Ovary (tissue), 9 donors: ENCODE data around the gene BRD7. TPM values are rescaled to one million over a fixed set of nuclear protein-coding genes. Genes with fewer than 3 reads are reported as not detected.

ENCODE experiments used
- DNase-seq, 5 donors: peaks; one replicate each; pipeline ENCODE4 v3.0.0-alpha.2; 2019 to 2020
- H3K27ac ChIP-seq, 2 donors: fragments of 200-600 bp; one replicate each; pipeline versions ENCODE4 v1.5.1 to v1.8.0; 2019 to 2022
- H3K27me3 ChIP-seq: fragments of 200-600 bp; one replicate; pipeline ENCODE4 v1.8.0; 2022
- H3K36me3 ChIP-seq: fragments of 200-600 bp; sonication (generic); one replicate; pipeline ENCODE4 v1.5.1; 2019
- H3K4me1 ChIP-seq: one replicate; pipeline ENCODE4 v1.8.1; 2013; ENCODE audit warnings: mild to moderate bottlenecking, moderate library complexity; ENCODE audit not compliant: insufficient read depth
- H3K4me3 ChIP-seq: fragments of 200-600 bp; sonication (generic); one replicate; pipeline ENCODE4 v1.5.1; 2017
- H3K9me3 ChIP-seq, 2 donors: fragments of 200-600 bp in 1 of 2; sonication (generic) in 1 of 2; one replicate each; pipeline versions ENCODE4 v1.5.1 to v1.8.1; 2013 to 2019; ENCODE audit warnings: mild to moderate bottlenecking in 1 of 2, moderate library complexity in 1 of 2
- EP300 ChIP-seq: sonication (generic); formaldehyde crosslinking; IDR thresholded peaks from one replicate; pipeline ENCODE4 v1.6.1; 2017; ENCODE audit warnings: antibody characterized with exemption
- POLR2A ChIP-seq: fragments of 450-650 bp; IDR thresholded peaks from one replicate; pipeline ENCODE4 v1.6.1; 2017; ENCODE audit warnings: antibody characterized with exemption, mild to moderate bottlenecking, moderate library complexity
- WGBS, 3 donors: extraction: QIAGEN DNeasy Blood & Tissue Kit in 1 of 3; methylation state at CpG; one replicate each; pipeline versions ENCODE4 v1.1.5 to v1.1.7; 2013 to 2017; 5-methylcytosine and 5-hydroxymethylcytosine counted together
- intact Hi-C, 4 donors: fragments of 100-400 bp; cut with DNase I; formaldehyde crosslinking; loops; one replicate each; pipeline versions ENCODE4 v1.11.0 to v1.15.1; 2022 to 2023
- microRNA-seq, 3 donors: library from miRNA; unstranded; fragments of <30 nt; microRNA quantifications; one replicate each; pipeline versions ENCODE4 to v1.2.0, GENCODE V29; 2019 to 2020
- polyA plus RNA-seq, 2 donors: library from polyadenylated mRNA; stranded (reverse); fragments of 200-250 nt in 1 of 2; fragments of 350-450 nt in 1 of 2; fragmentation: Illumina TruSeq in 1 of 2; extraction: RNeasy Lipid Tissue Mini Kit (QIAGEN cat#74804) in 1 of 2; gene quantifications; one replicate each; pipeline ENCODE4 v1.2.3, GENCODE V29; 2013 to 2014
- small RNA-seq: library from RNA; depleted of rRNA; stranded (forward); fragments of <200 nt; gene quantifications from one replicate; pipeline ENCODE3, GENCODE V24; 2016
- total RNA-seq, 7 donors: library from RNA; depleted of rRNA in 2 of 7; stranded (reverse); fragments of >200 nt in 2 of 7; fragmentation: NEBNext Ultra II Directional in 3 of 7; extraction: Animal tissue kit (Norgen Biotek cat#: 25700) in 3 of 7; gene quantifications; one replicate each; pipeline versions ENCODE4 v1.1.0 to v1.2.4, GENCODE V29; 2016 to 2023
- TF ChIP-seq, protein P1 (sequence below), 3 donors: fragments of 450-650 bp in 2 of 3; fragments of 200-600 bp in 1 of 3; IDR thresholded peaks; one replicate each; pipeline versions ENCODE4 v1.5.1 to v1.8.0; 2016 to 2022; ENCODE audit warnings: antibody characterized with exemption in 3 of 3, mild to moderate bottlenecking in 1 of 3
- donor health status: DM: no; HTN: no; CAD: no; lungs with moderate emphysema.
- donor health status: DM: no; HTN: no; CAD: no.
- donor health status: Bipolar disorder and iron deficiency.
- donor health status: DM: yes; HTN: yes; CAD: no.
- donor health status: DM: no; HTN: no; CAD: no.
- donor health status: DM: yes; HTN: yes; CAD: no.

BRD7 gene
- total and polyA plus RNA-seq, 9 donors = 30.0 to 75.1 (median 53.5) TPM

DNA sequence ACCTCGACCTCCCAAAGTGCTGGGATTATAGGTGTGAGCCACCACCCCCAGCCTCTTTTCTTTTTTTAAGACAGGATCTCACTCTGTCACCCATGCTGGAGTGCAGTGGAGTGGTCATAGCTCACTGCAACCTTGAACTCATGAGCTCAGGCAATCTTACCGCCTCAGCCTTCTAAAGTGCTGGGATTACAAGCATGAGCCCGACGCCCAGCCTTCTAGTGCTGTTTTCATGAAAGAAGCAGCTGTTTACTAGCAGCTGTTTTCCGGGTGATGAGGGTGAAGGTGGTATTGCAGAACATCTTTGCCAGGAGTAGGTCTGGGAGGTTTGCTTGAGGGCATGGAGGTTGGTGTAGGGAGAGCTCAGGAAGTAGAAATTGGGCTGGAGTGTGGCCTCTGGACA lies 100.4 kb downstream of the BRD7 start:
- Histone ChIP-seq H3K27me3 (no peaks in the 10 kb centered on the region), H3K4me1 (peaks cover 7% of the 10 kb centered on the region), H3K27ac (no peak overlapping the region), H3K9me3 (no peaks in the 10 kb centered on the region), H3K36me3 (no peaks in the 10 kb centered on the region), H3K4me3 (no peak overlapping the region)
- TF ChIP-seq EP300 (no peak), POLR2A (no peak)
- TF ChIP-seq, protein P1, sequence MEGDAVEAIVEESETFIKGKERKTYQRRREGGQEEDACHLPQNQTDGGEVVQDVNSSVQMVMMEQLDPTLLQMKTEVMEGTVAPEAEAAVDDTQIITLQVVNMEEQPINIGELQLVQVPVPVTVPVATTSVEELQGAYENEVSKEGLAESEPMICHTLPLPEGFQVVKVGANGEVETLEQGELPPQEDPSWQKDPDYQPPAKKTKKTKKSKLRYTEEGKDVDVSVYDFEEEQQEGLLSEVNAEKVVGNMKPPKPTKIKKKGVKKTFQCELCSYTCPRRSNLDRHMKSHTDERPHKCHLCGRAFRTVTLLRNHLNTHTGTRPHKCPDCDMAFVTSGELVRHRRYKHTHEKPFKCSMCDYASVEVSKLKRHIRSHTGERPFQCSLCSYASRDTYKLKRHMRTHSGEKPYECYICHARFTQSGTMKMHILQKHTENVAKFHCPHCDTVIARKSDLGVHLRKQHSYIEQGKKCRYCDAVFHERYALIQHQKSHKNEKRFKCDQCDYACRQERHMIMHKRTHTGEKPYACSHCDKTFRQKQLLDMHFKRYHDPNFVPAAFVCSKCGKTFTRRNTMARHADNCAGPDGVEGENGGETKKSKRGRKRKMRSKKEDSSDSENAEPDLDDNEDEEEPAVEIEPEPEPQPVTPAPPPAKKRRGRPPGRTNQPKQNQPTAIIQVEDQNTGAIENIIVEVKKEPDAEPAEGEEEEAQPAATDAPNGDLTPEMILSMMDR (IDR thresholded peaks at IDR 0.05) = no peak
- DNase-seq = no peak
- 35 to 58% (median 53%) methylated on average over 5 of the region's 5 CpGs for WGBS, 3 donors
- intact Hi-C loops = loop anchor here in 1 of 4 donors (10.0 kb wide), 1 partner anchor 46 kb away; no protein-coding TSS in a partner anchor

DNA sequence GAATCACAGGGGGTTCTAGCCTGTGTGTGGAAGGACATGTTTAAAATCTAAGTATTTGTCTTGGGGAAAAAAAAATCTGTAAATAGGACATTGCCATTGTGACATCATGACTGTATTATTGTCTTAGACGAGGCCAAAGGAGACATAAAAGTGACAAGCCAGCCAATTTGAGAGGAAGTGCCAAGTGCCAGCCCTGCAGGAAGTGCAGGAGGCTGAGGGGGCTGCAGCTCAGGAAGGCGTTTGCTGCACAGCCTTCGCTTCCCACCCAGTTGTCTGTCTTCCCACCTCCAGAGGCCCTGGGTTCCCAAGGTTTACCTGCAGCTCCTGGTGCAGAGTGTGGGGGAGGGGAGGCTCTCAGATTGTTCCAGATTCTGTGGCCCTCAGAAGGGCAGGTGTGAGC lies 101.1 kb downstream of the BRD7 start:
- DNase-seq = no peak
- intact Hi-C loops = loop anchor here in 1 of 4 donors (10.0 kb wide), 1 partner anchor 47 kb away; no protein-coding TSS in a partner anchor

GRCh38 chr16:50267151-50267631 lies 101.6 kb downstream of the BRD7 start:
- Histone ChIP-seq H3K27me3 (no peaks in the 10 kb centered on the region), H3K4me1 (peaks cover 7% of the 10 kb centered on the region), H3K4me3 (no peak overlapping the region), H3K9me3 (no peaks in the 10 kb centered on the region), H3K27ac (no peak overlapping the region), H3K36me3 (no peaks in the 10 kb centered on the region)
- no peak for TF ChIP-seq POLR2A
- TF ChIP-seq, protein P1 (IDR thresholded peaks at IDR 0.05) = no peak
- no peak for DNase-seq
- intact Hi-C loops = loop anchor here in 1 of 4 donors (10.0 kb wide), 1 partner anchor 48 kb away; no protein-coding TSS in a partner anchor
- WGBS, 3 donors = 82 to 94% (median 91%) methylated on average over 8 of the region's 8 CpGs

More for the DNA sequence above, 101.1 kb downstream of the BRD7 start:
- TF ChIP-seq, protein P1 (IDR thresholded peaks at IDR 0.05) = no peak
- Histone ChIP-seq H3K36me3 (no peaks in the 10 kb centered on the region), H3K4me1 (peaks cover 7% of the 10 kb centered on the region), H3K4me3 (no peak overlapping the region), H3K27ac (no peak overlapping the region), H3K27me3 (no peaks in the 10 kb centered on the region), H3K9me3 (no peaks in the 10 kb centered on the region)
- 76 to 79% (median 79%) methylated on average over 3 of the region's 3 CpGs for WGBS, 3 donors

DNA sequence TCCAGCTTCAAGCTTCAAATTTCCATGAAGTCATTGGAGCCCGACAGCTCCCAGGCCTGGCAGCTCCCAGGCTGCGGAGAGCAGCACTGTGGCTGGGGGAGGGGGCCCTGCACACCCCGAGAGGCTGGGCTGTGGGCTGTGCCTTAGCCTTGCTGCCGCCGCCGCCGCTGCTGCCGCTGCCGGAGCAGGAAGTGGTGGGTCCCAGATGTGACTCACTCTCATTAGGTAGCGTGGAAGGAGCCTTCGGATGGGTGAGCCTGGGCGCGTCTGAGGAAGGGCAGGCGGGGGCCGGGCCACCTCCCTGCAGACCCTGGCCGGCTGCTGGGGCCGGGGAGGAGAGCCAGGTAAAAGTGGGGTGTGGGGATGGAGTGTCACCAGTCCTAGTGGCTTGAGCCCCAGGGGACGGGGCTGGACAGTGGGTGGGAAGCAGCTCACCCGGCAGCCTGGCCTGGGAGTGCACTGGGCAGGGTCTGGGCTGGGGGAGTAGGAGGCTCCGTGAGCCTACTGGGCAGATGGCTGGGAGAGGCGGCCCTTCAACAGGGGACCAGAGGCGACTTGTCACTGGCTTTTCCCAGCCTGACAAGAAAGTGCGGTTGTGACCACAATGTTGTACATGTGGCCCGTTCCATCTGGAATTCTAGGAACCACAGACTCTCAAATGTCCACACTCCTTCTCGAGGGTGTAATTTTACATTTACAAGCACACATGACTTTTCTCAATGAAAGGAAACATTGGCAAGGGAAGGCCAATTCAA lies 102.3 kb downstream of the BRD7 start, which contains the start of gene ADCY7:
Gene ADCY7 (plus strand): TSS at position 215 of the 755 bp plus-strand sequence. CDS start 21,629 bp downstream, outside the sequence.
- peak; percentile 60 to 78 (median 73) for DNase-seq
- Histone ChIP-seq H3K4me3 (no peak within 1 kb of the TSS), H3K27ac (peak within 1 kb of the TSS; percentile 36 to 48), H3K4me1 (peaks cover 7% of the 10 kb centered on the region), H3K9me3 (no peaks in the 10 kb centered on the region), H3K36me3 (no peaks in the 10 kb centered on the region), H3K27me3 (no peaks in the 10 kb centered on the region)
- 22 to 47% (median 25%) methylated on average over 23 to 25 of the region's 25 CpGs for WGBS, 3 donors
- intact Hi-C loops = loop anchor here in 1 of 4 donors (10.0 kb wide), 1 partner anchor 48 kb away; no protein-coding TSS in a partner anchor
- TF ChIP-seq, protein P1 (IDR thresholded peaks at IDR 0.05) = no peak
- TF ChIP-seq EP300 (no peak), POLR2A (no peak)

Small RNA genes lying within 50 kb of the gene (microRNA-seq; reads per million reads assigned to microRNA genes)
- 0 reads per million in 3 donors for gene MIR6771

Small RNA genes lying within 50 kb of the gene (small RNA-seq; reads per million reads assigned to genes)
- gene MIR6771 = not detected

Other genes starting within 250 kb of the BRD7 start
- gene TENT4B, start 215.7 kb downstream of the BRD7 start, total RNA-seq = 10 to 100 TPM in 6 of 7 donors, 1 to 10 TPM in 1; 9.7 to 17.7 (median 12.3) TPM
- 10 to 100 TPM in 1 of 2 donors, 1 to 10 TPM in 1; 5.3 to 13.5 TPM for gene TENT4B, start 215.7 kb downstream of the BRD7 start, polyA plus RNA-seq
- 10 to 100 TPM; 23.4 to 78.9 (median 39.5) TPM for gene ADCY7, start 102.4 kb downstream of the BRD7 start, total RNA-seq
- gene ADCY7, start 102.4 kb downstream of the BRD7 start, polyA plus RNA-seq = 10 to 100 TPM; 10.2 to 10.7 TPM
- 10 to 100 TPM in 6 of 7 donors, 1 to 10 TPM in 1; 3.3 to 72.1 (median 17.4) TPM for gene NKD1, start 179.4 kb upstream of the BRD7 start, total RNA-seq
- gene NKD1, start 179.4 kb upstream of the BRD7 start, polyA plus RNA-seq = 1 to 10 TPM; 2.5 to 6.8 TPM